Measurements from ENCODE around the gene TRIM25. TPM values are rescaled to one million over a fixed set of nuclear protein-coding genes. Genes with fewer than 3 reads are reported as not detected.

TRIM25 gene
- total RNA-seq, 6 experiments from 2014 or later = 35.6 to 60.8 (median 49.8) TPM

- H3K9me3 ChIP-seq = no peaks in the 10 kb centered on the region
- ATAC-seq (no peak), DNase-seq (no peak)
- intact Hi-C loops (cut with DNase I) = no loop called here
- 97% methylated on average over 6 of the region's 8 CpGs for WGBS (ENCODE audit: insufficient coverage, low coverage, low lambda C conversion rate, missing lambda C conversion rate)
- H3K27me3 ChIP-seq = no peaks in the 10 kb centered on the region
- H3K27ac ChIP-seq = no peak overlapping the region
- TF ChIP-seq POLR2A (IDR thresholded peaks at IDR 0.05) (no peak), CTCF (IDR thresholded peaks at IDR 0.05) (no peak)
- peaks cover 0 to 9% (median 0%) of the 10 kb centered on the region in 4 donors for H3K36me3 ChIP-seq
- H3K4me3 ChIP-seq = no peak overlapping the region
- H3K4me1 ChIP-seq = peaks cover 0 to 9% (median 0%) of the 10 kb centered on the region in 4 donors
These were observed 19.4 kb upstream of the TRIM25 start for GRCh38 chr17:56933151-56933745.

- peaks cover 0 to 14% (median 5%) of the 10 kb centered on the region in 4 donors for H3K4me1 ChIP-seq
- DNase-seq (no peak), ATAC-seq (no peak)
- 97% methylated on average over 2 of the region's 2 CpGs for WGBS (ENCODE audit: insufficient coverage, low coverage, low lambda C conversion rate, missing lambda C conversion rate)
- H3K36me3 ChIP-seq = no peaks in the 10 kb centered on the region
- no peak for TF ChIP-seq CTCF (IDR thresholded peaks at IDR 0.05)
- no peak for TF ChIP-seq POLR2A (IDR thresholded peaks at IDR 0.05)
- H3K27ac ChIP-seq = no peak overlapping the region
- intact Hi-C loops (cut with DNase I) = no loop called here
- no peak overlapping the region for H3K4me3 ChIP-seq
- no peaks in the 10 kb centered on the region for H3K9me3 ChIP-seq
- no peaks in the 10 kb centered on the region for H3K27me3 ChIP-seq
These were observed 17.0 kb upstream of the TRIM25 start for GRCh38 chr17:56930739-56931337.

- Histone ChIP-seq H3K27me3 (no peaks in the 10 kb centered on the region), H3K27ac (no peak overlapping the region), H3K4me3 (no peak overlapping the region), H3K9me3 (no peaks in the 10 kb centered on the region), H3K4me1 (peaks cover 0 to 14% (median 5%) of the 10 kb centered on the region in 4 donors), H3K36me3 (no peaks in the 10 kb centered on the region)
- no peak for DNase-seq
- no peak for ATAC-seq
- TF ChIP-seq POLR2A (IDR thresholded peaks at IDR 0.05) (no peak), CTCF (IDR thresholded peaks at IDR 0.05) (no peak)
- intact Hi-C loops (cut with DNase I) = no loop called here
These were observed 15.6 kb upstream of the TRIM25 start for GRCh38 chr17:56929362-56929969.

- H3K27ac ChIP-seq = no peak overlapping the region
- no peak for ATAC-seq
- intact Hi-C loops (cut with DNase I) = no loop called here
- DNase-seq = no peak
- no peaks in the 10 kb centered on the region for H3K9me3 ChIP-seq
- TF ChIP-seq POLR2A (IDR thresholded peaks at IDR 0.05) = no peak
- TF ChIP-seq CTCF (IDR thresholded peaks at IDR 0.05) = no peak
- H3K4me3 ChIP-seq = no peak overlapping the region
- peaks cover 0 to 14% (median 5%) of the 10 kb centered on the region in 4 donors for H3K4me1 ChIP-seq
- no peaks in the 10 kb centered on the region for H3K36me3 ChIP-seq
- 93% methylated on average over 2 of the region's 2 CpGs for WGBS (ENCODE audit: insufficient coverage, low coverage, low lambda C conversion rate, missing lambda C conversion rate)
- H3K27me3 ChIP-seq = no peaks in the 10 kb centered on the region
These were observed 14.7 kb upstream of the TRIM25 start for GRCh38 chr17:56928586-56928985.

Data from right lobe of liver (tissue), 6 donors.